Prostate gland (tissue), 2 donors: ENCODE results near the gene SLC2A8.

Source experiments
- CTCF ChIP-seq, 4 experiments: fragments of 200-600 bp in 2 of 4; fragments of 450-650 bp in 2 of 4; sonication (generic) in 2 of 4; IDR thresholded peaks; 1 replicate in 3 of 4; 2 replicates in 1 of 4; pipeline ENCODE4 v1.5.1; 2016 to 2019; ENCODE audit warnings: antibody characterized with exemption in 4 of 4, mild to moderate bottlenecking in 2 of 4, moderate library complexity in 2 of 4
- POLR2A ChIP-seq: fragments of 450-650 bp; IDR thresholded peaks from one replicate; pipeline ENCODE4 v1.6.1; 2016; ENCODE audit warnings: antibody characterized with exemption, mild to moderate bottlenecking

- TF ChIP-seq POLR2A (no peak), CTCF (IDR thresholded peaks at IDR 0.05) (no peak)
These were observed 48.2 kb downstream of the SLC2A8 start for GRCh38 chr9:127444921-127445850.
